A673 (cell line): ENCODE measurements around the gene TRAPPC14. TPM values are rescaled to one million over a fixed set of nuclear protein-coding genes. Genes with fewer than 3 reads are reported as not detected.

Source experiments
- BruUV-seq: library from RNA; stranded (reverse); fragments of 400-500 nt; replicated peaks from 2 replicates; lab custom pipeline; 2021; lab: Mats Ljungman, UMichigan
- CTCF ChIA-PET: fragments of 300-600 bp; sonication (Branson Sonifier 250); formaldehyde crosslinking; loops from one replicate; lab custom pipeline; 2022; ENCODE audit warnings: antibody characterized with exemption; lab: Charles Lee
- POLR2A ChIA-PET: fragments of 300-600 bp; sonication (Branson Sonifier 250); formaldehyde crosslinking; loops from one replicate; lab custom pipeline; 2022; ENCODE audit warnings: antibody characterized with exemption; ENCODE audit not compliant: low non-redundant PET; lab: Charles Lee
- DNase-seq: peaks from one replicate; pipeline ENCODE4 v3.0.0-alpha.2; 2015; ENCODE audit warnings: low spot score
- H3K27ac ChIP-seq: fragments of 200-600 bp; sonication (generic); 2 replicates; pipeline ENCODE4 v1.5.1; 2016; ENCODE audit warnings: mixed run types, low read depth, mild to moderate bottlenecking, mixed read lengths, antibody characterized with exemption, low read length; ENCODE audit not compliant: poor library complexity, severe bottlenecking
- H3K27me3 ChIP-seq: fragments of 200-600 bp; sonication (generic); replicated peaks from 2 replicates; pipeline ENCODE4 v1.6.1; 2017; ENCODE audit warnings: mixed run types, low read depth, mild to moderate bottlenecking, mixed read lengths, antibody characterized with exemption, low read length; ENCODE audit not compliant: insufficient read depth, poor library complexity
- H3K36me3 ChIP-seq: fragments of 200-600 bp; sonication (generic); 2 replicates; pipeline ENCODE4 v1.6.1; 2016; ENCODE audit warnings: mixed run types, mild to moderate bottlenecking, mixed read lengths, antibody characterized with exemption, low read length; ENCODE audit not compliant: insufficient read depth, poor library complexity, severe bottlenecking
- H3K4me1 ChIP-seq: fragments of 200-600 bp; sonication (generic); 2 replicates; pipeline ENCODE4 v1.6.1; 2017; ENCODE audit warnings: mixed run types, mild to moderate bottlenecking, mixed read lengths, antibody characterized with exemption, low read length; ENCODE audit not compliant: insufficient read depth, poor library complexity, severe bottlenecking
- H3K4me3 ChIP-seq: fragments of 200-600 bp; sonication (generic); 2 replicates; pipeline ENCODE4 v1.5.1; 2016; ENCODE audit warnings: low read depth, mixed run types, mild to moderate bottlenecking, mixed read lengths, low read length; ENCODE audit not compliant: poor library complexity, severe bottlenecking
- H3K9me3 ChIP-seq: fragments of 200-600 bp; sonication (generic); 2 replicates; pipeline ENCODE4 v1.6.1; 2016; ENCODE audit warnings: mixed run types, low read depth, mild to moderate bottlenecking, mixed read lengths, antibody characterized with exemption, low read length; ENCODE audit not compliant: poor library complexity, severe bottlenecking
- CTCF ChIP-seq: fragments of 300-800, 200-600 bp; sonication (generic); conservative IDR thresholded peaks from 2 replicates; pipeline ENCODE4 v1.5.1; 2017; ENCODE audit warnings: low read depth, mild to moderate bottlenecking, antibody characterized with exemption, low read length, moderate library complexity, mixed read lengths
- EZH2 ChIP-seq: fragments of 200-600 bp; sonication (generic); IDR thresholded peaks from 2 replicates; pipeline ENCODE4 v1.6.1; 2017; ENCODE audit warnings: borderline replicate concordance, low read depth, mild to moderate bottlenecking, mixed read lengths, antibody characterized with exemption, low read length; ENCODE audit not compliant: poor library complexity, severe bottlenecking
- intact Hi-C: fragments of 100-400 bp; cut with micrococcal nuclease; formaldehyde crosslinking; loops from one replicate; pipeline ENCODE4 v1.10.0; 2022; ENCODE audit not compliant: unreplicated experiment
- total RNA-seq: library from RNA; stranded (reverse); gene quantifications from 2 replicates; pipeline ENCODE4 v1.2.3, GENCODE V29; 2021

The TRAPPC14 gene
- total RNA-seq, 1 experiment from 2014 or later = 22.6 TPM

- Histone ChIP-seq H3K4me3 (no peak overlapping the region), H3K9me3 (no peaks in the 10 kb centered on the region), H3K27me3 (no peaks in the 10 kb centered on the region), H3K27ac (no peak overlapping the region), H3K36me3 (peaks cover 66% of the 10 kb centered on the region), H3K4me1 (no peaks in the 10 kb centered on the region)
- intact Hi-C loops = no loop called here
- no peak for DNase-seq
- TF ChIP-seq EZH2 (no peak), CTCF (0 out of 2 replicates have a peak, but pooled peaks have one; percentile 19)
- ChIA-PET POLR2A (no interaction called here), CTCF (no interaction called here)
- no TSS peak for BruUV-seq
Observed at GRCh38 chr7:100109521-100110163, 48.9 kb downstream of the TRAPPC14 start.

GRCh38 chr7:100107890-100108289 is 50.6 kb downstream of the TRAPPC14 start:
- H3K36me3 ChIP-seq = peaks cover 67% of the 10 kb centered on the region

GRCh38 chr7:100107125-100107737 is 51.3 kb downstream of the TRAPPC14 start:
- CTCF ChIA-PET = no interaction called here
- Histone ChIP-seq H3K4me1 (peaks cover 8% of the 10 kb centered on the region), H3K36me3 (peaks cover 66% of the 10 kb centered on the region), H3K9me3 (no peaks in the 10 kb centered on the region), H3K27ac (no peak overlapping the region), H3K27me3 (no peaks in the 10 kb centered on the region), H3K4me3 (no peak overlapping the region)
- POLR2A ChIA-PET = no interaction called here
- no peak for TF ChIP-seq EZH2
- TF ChIP-seq CTCF = no peak
- TSS peak; percentile 94 for BruUV-seq
- DNase-seq = no peak
- intact Hi-C loops = no loop called here

More at GRCh38 chr7:100107890-100108289, 50.6 kb downstream of the TRAPPC14 start:
- no TSS peak for BruUV-seq
- TF ChIP-seq CTCF (no peak), EZH2 (no peak)
- POLR2A ChIA-PET = no interaction called here
- Histone ChIP-seq H3K27ac (no peak overlapping the region), H3K4me3 (no peak overlapping the region), H3K9me3 (no peaks in the 10 kb centered on the region), H3K27me3 (no peaks in the 10 kb centered on the region), H3K4me1 (peaks cover under 1% of the 10 kb centered on the region)
- intact Hi-C loops = no loop called here
- no peak for DNase-seq
- CTCF ChIA-PET = no interaction called here
